ENCODE data around the gene FRMD4B.
"Not testable (repeated sequence)": the region's sequence is repeated elsewhere in the genome, so short reads cannot be mapped to it uniquely, and the experiment has no call there.

FRMD4B gene

GRCh38 chr3:69235882-69236281, 150.0 kb downstream of the FRMD4B start:
- no peaks in the 10 kb centered on the region for H3K79me2 ChIP-seq (ENCODE audit: control insufficient read depth, insufficient read depth, low read length, poor library complexity)
- WGBS (ENCODE audit: extremely low coverage, insufficient coverage, insufficient read length): no CpG with 5 or more reads among the region's 3 CpGs

DNA sequence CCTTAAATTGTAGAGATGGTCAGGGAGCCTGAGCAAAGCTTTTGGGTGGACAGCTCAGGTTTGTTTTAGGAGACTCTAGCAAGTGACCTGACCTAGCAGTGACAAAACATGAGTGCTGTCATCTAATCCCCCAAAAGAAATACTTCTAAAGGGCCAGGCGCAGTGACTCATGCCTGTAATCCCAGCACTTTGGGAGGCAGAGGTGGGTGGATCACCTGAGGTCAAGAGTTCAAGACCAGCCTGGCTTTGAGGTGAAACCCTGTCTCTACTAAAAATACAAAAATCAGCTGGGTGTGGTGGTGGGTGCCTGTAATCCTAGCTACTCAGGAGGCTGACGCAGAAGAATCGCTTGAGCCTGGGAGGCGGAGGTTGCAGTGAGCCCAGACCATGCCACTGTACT, 150.7 kb downstream of the FRMD4B start:
- H3K27ac ChIP-seq (ENCODE audit: low read depth, low read length); H2BK5ac ChIP-seq (ENCODE audit: low read depth, low read length, poor library complexity); H3K23ac ChIP-seq (ENCODE audit: low read length); H3K36me3 ChIP-seq (ENCODE audit: control insufficient read depth in 1 of 2, insufficient read depth in 2 of 2, low read length in 2 of 2); H3K14ac ChIP-seq (ENCODE audit: low read length); H3K9ac ChIP-seq (ENCODE audit: low read length); H4K8ac ChIP-seq (ENCODE audit: low read depth, low read length); H3K27me3 ChIP-seq (ENCODE audit: insufficient read depth, low read length); DNase-seq; H3K4me3 ChIP-seq (ENCODE audit: low read depth, low read length); H4K91ac ChIP-seq (ENCODE audit: low read depth, low read length); H3K4me2 ChIP-seq (ENCODE audit: low read length); H2AFZ ChIP-seq (ENCODE audit: insufficient read depth, low read length, poor library complexity); H3K79me2 ChIP-seq (ENCODE audit: control insufficient read depth, insufficient read depth, low read length, poor library complexity); H2AK5ac ChIP-seq (ENCODE audit: low read length); H3K9me3 ChIP-seq (ENCODE audit: insufficient read depth, low read depth, low read length); H2BK120ac ChIP-seq (ENCODE audit: insufficient read depth, low read length, poor library complexity); H4K12ac ChIP-seq (ENCODE audit: low read depth, low read length); H2BK12ac ChIP-seq (ENCODE audit: low read length); H3K4ac ChIP-seq (ENCODE audit: low read depth, low read length); H3K18ac ChIP-seq (ENCODE audit: low read length): not testable (repeated sequence)
- H3K79me1 ChIP-seq (ENCODE audit: low read length): peaks cover 22% of the 10 kb centered on the region
- H3K4me1 ChIP-seq (ENCODE audit: control insufficient read depth in 1 of 2, insufficient read depth in 2 of 2, low read length in 2 of 2): peaks cover 18 to 23% of the 10 kb centered on the region in 2 experiments
- WGBS (ENCODE audit: extremely low coverage, insufficient coverage, insufficient read length): no CpG with 5 or more reads among the region's 4 CpGs

More at GRCh38 chr3:69235882-69236281, 150.0 kb downstream of the FRMD4B start:
- H3K4me3 ChIP-seq (ENCODE audit: low read depth, low read length): no peak overlapping the region
- no peak overlapping the region for H3K27ac ChIP-seq (ENCODE audit: low read depth, low read length)
- H2BK5ac ChIP-seq (ENCODE audit: low read depth, low read length, poor library complexity): no peak overlapping the region
- H3K18ac ChIP-seq (ENCODE audit: low read length): no peak overlapping the region
- no peak overlapping the region for H2BK12ac ChIP-seq (ENCODE audit: low read length)
- no peak overlapping the region for H2AFZ ChIP-seq (ENCODE audit: insufficient read depth, low read length, poor library complexity)
- no peak overlapping the region for H3K4me2 ChIP-seq (ENCODE audit: low read length)
- H3K14ac ChIP-seq (ENCODE audit: low read length): no peak overlapping the region
- DNase-seq: no peak
- H3K27me3 ChIP-seq (ENCODE audit: insufficient read depth, low read length): no peaks in the 10 kb centered on the region
- H3K79me1 ChIP-seq (ENCODE audit: low read length): peaks cover 22% of the 10 kb centered on the region
- no peak overlapping the region for H4K8ac ChIP-seq (ENCODE audit: low read depth, low read length)
- H3K9ac ChIP-seq (ENCODE audit: low read length): no peak overlapping the region
- H3K36me3 ChIP-seq (ENCODE audit: control insufficient read depth in 1 of 2, insufficient read depth in 2 of 2, low read length in 2 of 2): no peaks in the 10 kb centered on the region
- H3K4me1 ChIP-seq (ENCODE audit: control insufficient read depth in 1 of 2, insufficient read depth in 2 of 2, low read length in 2 of 2): peaks cover 19 to 25% of the 10 kb centered on the region in 2 experiments
- no peak overlapping the region for H2BK120ac ChIP-seq (ENCODE audit: insufficient read depth, low read length, poor library complexity)
- no peaks in the 10 kb centered on the region for H3K9me3 ChIP-seq (ENCODE audit: insufficient read depth, low read depth, low read length)
- H3K23ac ChIP-seq (ENCODE audit: low read length): no peak overlapping the region
- no peak overlapping the region for H2AK5ac ChIP-seq (ENCODE audit: low read length)
- H4K91ac ChIP-seq (ENCODE audit: low read depth, low read length): no peak overlapping the region
- H4K12ac ChIP-seq (ENCODE audit: low read depth, low read length): no peak overlapping the region
- no peak overlapping the region for H3K4ac ChIP-seq (ENCODE audit: low read depth, low read length)

DNA sequence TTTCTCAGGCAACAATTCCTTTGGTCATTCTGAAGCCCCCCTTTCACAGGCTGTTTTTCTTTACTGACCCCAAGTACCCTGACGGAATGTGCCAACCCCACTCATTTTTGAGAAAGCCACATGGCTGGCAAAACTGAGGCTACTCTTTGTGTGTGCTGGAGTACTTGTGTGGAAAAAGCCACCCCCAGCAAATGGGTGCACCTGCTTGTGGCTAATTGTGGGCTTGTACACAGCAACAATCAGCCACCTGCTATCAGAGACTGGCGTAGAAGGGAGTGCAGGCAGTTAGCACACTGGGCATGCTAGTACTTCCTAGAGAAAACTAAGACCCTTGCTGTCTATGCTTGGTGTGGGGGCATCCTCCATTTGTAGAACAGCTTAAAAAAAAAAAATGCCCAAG, 153.4 kb downstream of the FRMD4B start:
- Histone ChIP-seq H3K23ac (ENCODE audit: low read length) (no peak overlapping the region), H3K27ac (ENCODE audit: low read depth, low read length) (peak overlapping the region; percentile 55), H3K9ac (ENCODE audit: low read length) (no peak overlapping the region), H3K9me3 (ENCODE audit: insufficient read depth, low read depth, low read length) (no peaks in the 10 kb centered on the region), H3K27me3 (ENCODE audit: insufficient read depth, low read length) (no peaks in the 10 kb centered on the region), H2AK5ac (ENCODE audit: low read length) (no peak overlapping the region), H3K4ac (ENCODE audit: low read depth, low read length) (no peak overlapping the region), H3K79me2 (ENCODE audit: control insufficient read depth, insufficient read depth, low read length, poor library complexity) (no peaks in the 10 kb centered on the region), H3K14ac (ENCODE audit: low read length) (no peak overlapping the region), H2BK12ac (ENCODE audit: low read length) (peak overlapping the region; percentile 73), H4K91ac (ENCODE audit: low read depth, low read length) (no peak overlapping the region), H3K36me3 (ENCODE audit: control insufficient read depth in 1 of 2, insufficient read depth in 2 of 2, low read length in 2 of 2) (no peaks in the 10 kb centered on the region), H3K4me2 (ENCODE audit: low read length) (peak overlapping the region; percentile 5), H4K12ac (ENCODE audit: low read depth, low read length) (no peak overlapping the region), H3K4me1 (ENCODE audit: control insufficient read depth in 1 of 2, insufficient read depth in 2 of 2, low read length in 2 of 2) (peaks cover 11 to 18% of the 10 kb centered on the region in 2 experiments), H4K8ac (ENCODE audit: low read depth, low read length) (no peak overlapping the region), H2BK5ac (ENCODE audit: low read depth, low read length, poor library complexity) (peak overlapping the region; percentile 37), H3K4me3 (ENCODE audit: low read depth, low read length) (no peak overlapping the region), H3K79me1 (ENCODE audit: low read length) (peaks cover 12% of the 10 kb centered on the region), H3K18ac (ENCODE audit: low read length) (no peak overlapping the region), H2BK120ac (ENCODE audit: insufficient read depth, low read length, poor library complexity) (peak overlapping the region; percentile 64), H2AFZ (ENCODE audit: insufficient read depth, low read length, poor library complexity) (no peak overlapping the region)
- no CpG with 5 or more reads among the region's 2 CpGs for WGBS (ENCODE audit: extremely low coverage, insufficient coverage, insufficient read length)
- DNase-seq: no peak

GRCh38 chr3:69231929-69232440, 153.9 kb downstream of the FRMD4B start:
- DNase-seq: peak; percentile 83 to 95
- WGBS (ENCODE audit: extremely low coverage, insufficient coverage, insufficient read length): no CpG with 5 or more reads among the region's 6 CpGs
- no peaks in the 10 kb centered on the region for H3K9me3 ChIP-seq (ENCODE audit: insufficient read depth, low read depth, low read length)

More at GRCh38 chr3:69231929-69232440, 153.9 kb downstream of the FRMD4B start:
- no peak overlapping the region for H4K8ac ChIP-seq (ENCODE audit: low read depth, low read length)
- H3K14ac ChIP-seq (ENCODE audit: low read length): no peak overlapping the region
- H2BK12ac ChIP-seq (ENCODE audit: low read length): no peak overlapping the region
- no peak overlapping the region for H4K91ac ChIP-seq (ENCODE audit: low read depth, low read length)
- no peak overlapping the region for H2AFZ ChIP-seq (ENCODE audit: insufficient read depth, low read length, poor library complexity)
- no peak overlapping the region for H2AK5ac ChIP-seq (ENCODE audit: low read length)
- peak overlapping the region; percentile 55 for H3K27ac ChIP-seq (ENCODE audit: low read depth, low read length)
- peaks cover 11 to 18% of the 10 kb centered on the region in 2 experiments for H3K4me1 ChIP-seq (ENCODE audit: control insufficient read depth in 1 of 2, insufficient read depth in 2 of 2, low read length in 2 of 2)
- peak overlapping the region; percentile 69 for H2BK5ac ChIP-seq (ENCODE audit: low read depth, low read length, poor library complexity)
- H3K79me2 ChIP-seq (ENCODE audit: control insufficient read depth, insufficient read depth, low read length, poor library complexity): no peaks in the 10 kb centered on the region
- H3K18ac ChIP-seq (ENCODE audit: low read length): no peak overlapping the region
- no peaks in the 10 kb centered on the region for H3K27me3 ChIP-seq (ENCODE audit: insufficient read depth, low read length)
- H3K4me2 ChIP-seq (ENCODE audit: low read length): peak overlapping the region; percentile 36
- no peak overlapping the region for H3K23ac ChIP-seq (ENCODE audit: low read length)
- H3K36me3 ChIP-seq (ENCODE audit: control insufficient read depth in 1 of 2, insufficient read depth in 2 of 2, low read length in 2 of 2): no peaks in the 10 kb centered on the region
- no peak overlapping the region for H2BK120ac ChIP-seq (ENCODE audit: insufficient read depth, low read length, poor library complexity)
- H3K4me3 ChIP-seq (ENCODE audit: low read depth, low read length): no peak overlapping the region
- no peak overlapping the region for H3K4ac ChIP-seq (ENCODE audit: low read depth, low read length)
- H3K79me1 ChIP-seq (ENCODE audit: low read length): peaks cover 12% of the 10 kb centered on the region
- H4K12ac ChIP-seq (ENCODE audit: low read depth, low read length): no peak overlapping the region
- no peak overlapping the region for H3K9ac ChIP-seq (ENCODE audit: low read length)
